ENCODE results near the gene THBS1. TPM values are rescaled to one million over a fixed set of nuclear protein-coding genes. Genes with fewer than 3 reads are reported as not detected.

Gene THBS1
- total and polyA plus RNA-seq, 3 donors from 2014 or later: 12.6 to 20.7 (median 13.9) TPM

GRCh38 chr15:39589193-39589814 lies 8.4 kb downstream of the THBS1 start:
- TF ChIP-seq CTCF (IDR thresholded peaks at IDR 0.05) (no peak), POLR2A (IDR thresholded peaks at IDR 0.05) (no peak)
- 89 to 96% methylated on average over 14 of the region's 14 CpGs for WGBS, 2 donors
- intact Hi-C loops (cut with DNase I; ENCODE audit: low total_unique reads): loop anchor here (10.0 kb wide), 1 partner anchor 405 kb away; no protein-coding TSS in a partner anchor
- Histone ChIP-seq H3K27ac (no peak overlapping the region), H3K4me3 (no peak overlapping the region), H3K27me3 (no peaks in the 10 kb centered on the region), H3K9me3 (no peaks in the 10 kb centered on the region), H3K4me1 (no peaks in the 10 kb centered on the region), H3K36me3 (ENCODE audit: low read depth, missing control alignments) (no peaks in the 10 kb centered on the region)
- DNase-seq: no peak

- Histone ChIP-seq H3K27ac (no peak overlapping the region), H3K4me1 (no peaks in the 10 kb centered on the region), H3K4me3 (no peak overlapping the region), H3K36me3 (ENCODE audit: low read depth, missing control alignments) (no peaks in the 10 kb centered on the region), H3K27me3 (no peaks in the 10 kb centered on the region), H3K9me3 (no peaks in the 10 kb centered on the region)
- TF ChIP-seq POLR2A (IDR thresholded peaks at IDR 0.05): no peak
- no peak for TF ChIP-seq CTCF (IDR thresholded peaks at IDR 0.05)
- intact Hi-C loops (cut with DNase I; ENCODE audit: low total_unique reads): loop anchor here (10.0 kb wide), 1 partner anchor 405 kb away; no protein-coding TSS in a partner anchor
- WGBS, 2 donors: 97% methylated on average over 12 to 13 of the region's 13 CpGs
- no peak for DNase-seq
Observed at GRCh38 chr15:39589815-39590644, 9.2 kb downstream of the THBS1 start.

GRCh38 chr15:39591141-39591895 lies 10.4 kb downstream of the THBS1 start:
- no peaks in the 10 kb centered on the region for H3K4me1 ChIP-seq
- intact Hi-C loops (cut with DNase I; ENCODE audit: low total_unique reads): no loop called here
- no peak overlapping the region for H3K27ac ChIP-seq
- no peaks in the 10 kb centered on the region for H3K27me3 ChIP-seq
- TF ChIP-seq POLR2A (IDR thresholded peaks at IDR 0.05): no peak
- no peak for TF ChIP-seq CTCF (IDR thresholded peaks at IDR 0.05)
- H3K9me3 ChIP-seq: no peaks in the 10 kb centered on the region
- H3K4me3 ChIP-seq: no peak overlapping the region
- WGBS, 2 donors: 91 to 94% methylated on average over 11 of the region's 11 CpGs
- no peak for DNase-seq
- H3K36me3 ChIP-seq (ENCODE audit: low read depth, missing control alignments): no peaks in the 10 kb centered on the region

- TF ChIP-seq POLR2A (IDR thresholded peaks at IDR 0.05) (no peak), CTCF (IDR thresholded peaks at IDR 0.05) (no peak)
- no peaks in the 10 kb centered on the region for H3K36me3 ChIP-seq (ENCODE audit: low read depth, missing control alignments)
- H3K4me3 ChIP-seq: no peak overlapping the region
- 83 to 93% methylated on average over 2 of the region's 2 CpGs for WGBS, 2 donors
- no peaks in the 10 kb centered on the region for H3K27me3 ChIP-seq
- DNase-seq: no peak
- no peaks in the 10 kb centered on the region for H3K4me1 ChIP-seq
- intact Hi-C loops (cut with DNase I; ENCODE audit: low total_unique reads): no loop called here
- no peak overlapping the region for H3K27ac ChIP-seq
- H3K9me3 ChIP-seq: no peaks in the 10 kb centered on the region
Observed at GRCh38 chr15:39591896-39592315, 11.0 kb downstream of the THBS1 start.
